OCI-LY7 (cell line): Measurements from ENCODE around the gene GABRG3.

Experiments
- EZH2phosphoT487 ChIP-seq: fragments of 200-600 bp; sonication (generic); IDR thresholded peaks from 2 replicates; pipeline ENCODE4 v1.6.1; 2018; ENCODE audit warnings: low read depth, borderline replicate concordance, mild to moderate bottlenecking, mixed run types, antibody characterized with exemption, low read length, moderate library complexity, mixed read lengths
- TF ChIP-seq, protein P1 (sequence below): fragments of 200-600 bp; sonication (generic); conservative IDR thresholded peaks from 2 replicates; pipeline ENCODE4 v1.5.1; 2014; ENCODE audit warnings: mild to moderate bottlenecking, antibody characterized with exemption, low read length, moderate library complexity, mixed read lengths

DNA sequence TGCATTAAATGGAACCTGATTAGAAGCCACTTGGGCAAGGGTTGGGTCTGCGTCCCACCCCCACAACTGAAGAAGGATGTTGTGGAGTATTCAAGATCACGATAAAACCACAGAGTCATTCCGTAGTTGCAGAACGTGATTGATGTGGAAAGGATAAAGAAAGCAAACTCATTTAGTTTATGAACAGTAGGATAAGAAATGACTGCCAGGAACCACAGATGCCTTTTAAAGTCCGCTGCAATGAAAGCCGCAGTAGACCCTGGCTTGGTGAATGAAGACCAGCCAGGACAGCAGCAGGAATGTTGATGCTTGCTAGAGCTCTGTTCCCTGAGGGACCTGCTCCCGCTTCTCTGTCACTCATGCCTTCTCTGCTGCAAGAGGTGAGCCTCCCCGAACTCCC lies 111.5 kb downstream of the GABRG3 start:
- TF ChIP-seq, protein P1, sequence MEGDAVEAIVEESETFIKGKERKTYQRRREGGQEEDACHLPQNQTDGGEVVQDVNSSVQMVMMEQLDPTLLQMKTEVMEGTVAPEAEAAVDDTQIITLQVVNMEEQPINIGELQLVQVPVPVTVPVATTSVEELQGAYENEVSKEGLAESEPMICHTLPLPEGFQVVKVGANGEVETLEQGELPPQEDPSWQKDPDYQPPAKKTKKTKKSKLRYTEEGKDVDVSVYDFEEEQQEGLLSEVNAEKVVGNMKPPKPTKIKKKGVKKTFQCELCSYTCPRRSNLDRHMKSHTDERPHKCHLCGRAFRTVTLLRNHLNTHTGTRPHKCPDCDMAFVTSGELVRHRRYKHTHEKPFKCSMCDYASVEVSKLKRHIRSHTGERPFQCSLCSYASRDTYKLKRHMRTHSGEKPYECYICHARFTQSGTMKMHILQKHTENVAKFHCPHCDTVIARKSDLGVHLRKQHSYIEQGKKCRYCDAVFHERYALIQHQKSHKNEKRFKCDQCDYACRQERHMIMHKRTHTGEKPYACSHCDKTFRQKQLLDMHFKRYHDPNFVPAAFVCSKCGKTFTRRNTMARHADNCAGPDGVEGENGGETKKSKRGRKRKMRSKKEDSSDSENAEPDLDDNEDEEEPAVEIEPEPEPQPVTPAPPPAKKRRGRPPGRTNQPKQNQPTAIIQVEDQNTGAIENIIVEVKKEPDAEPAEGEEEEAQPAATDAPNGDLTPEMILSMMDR: no peak
- TF ChIP-seq EZH2phosphoT487: no peak
